ENCODE data around the gene PAX2. TPM values are rescaled to one million over a fixed set of nuclear protein-coding genes. Genes with fewer than 3 reads are reported as not detected.

Gene PAX2
- total and polyA plus RNA-seq, 2 of the 13 experiments (the other 11 are each of a cell fraction or from before 2014, with no cell fraction given): not detected

- no peaks in the 10 kb centered on the region for H3K36me3 ChIP-seq (replicated peaks in 1 of 2; ENCODE audit: control insufficient read depth in 1 of 2, insufficient read depth in 2 of 2, low read length in 2 of 2)
- H3K9me3 ChIP-seq (ENCODE audit: low read length): no peaks in the 10 kb centered on the region
- no peak overlapping the region for H3K9ac ChIP-seq (ENCODE audit: insufficient read depth, low read depth, low read length)
- no peak for ATAC-seq
- H3K4me1 ChIP-seq (ENCODE audit: insufficient read depth, low read length): no peaks in the 10 kb centered on the region
- POLR2A ChIA-PET: no interaction called here
- H3K27me3 ChIP-seq (ENCODE audit: control insufficient read depth in 1 of 2, insufficient read depth in 2 of 2, low read length in 2 of 2): peaks cover 7 to 43% of the 10 kb centered on the region in 2 experiments; a peak in 4 of 5 replicates
- H3K79me2 ChIP-seq (ENCODE audit: insufficient read depth, low read length): no peaks in the 10 kb centered on the region
- WGBS (ENCODE audit: low lambda C conversion rate): 26% methylated on average over 5 of the region's 5 CpGs
- CTCF ChIA-PET (ENCODE audit: low intra/inter-chr PET ratio, low total read pairs): no interaction called here
- no peak for DNase-seq (ENCODE audit: low spot score)
- no peak overlapping the region for H2AFZ ChIP-seq (ENCODE audit: low read length)
- in situ Hi-C loops (cut with HindIII; ENCODE audit: extremely low pct_ligation_motif_present, low pct_unique_long_range_greater_than_20kb): no loop called here
- BruUV-seq (replicated peaks): no TSS peak
- no peak overlapping the region for H3K4me2 ChIP-seq (ENCODE audit: low read depth, low read length)
- no peak for FAIRE-seq
- H3K4me3 ChIP-seq (replicated peaks in 1 of 3; ENCODE audit: insufficient read depth in 1 of 3, low read depth in 2 of 3, low read length in 3 of 3): no peak overlapping the region
- intact Hi-C loops (cut with micrococcal nuclease; ENCODE audit: unreplicated experiment): no loop called here
- no peak overlapping the region for H3K27ac ChIP-seq (ENCODE audit: extremely low read length, insufficient read depth, low read length)
- H4K20me1 ChIP-seq (ENCODE audit: insufficient read depth, low read length): no peaks in the 10 kb centered on the region
- TF ChIP-seq YEATS2 (CRISPR knock-in tag; IDR thresholded peaks at IDR 0.05; ENCODE audit: borderline replicate concordance): no peak
- TF ChIP-seq ZNF784 (CRISPR knock-in tag; IDR thresholded peaks at IDR 0.05; ENCODE audit: borderline replicate concordance): no peak
- no peak for TF ChIP-seq ZNF614 (CRISPR knock-in tag; IDR thresholded peaks at IDR 0.05; ENCODE audit: borderline replicate concordance)
- no peak for TF ChIP-seq PRDM15 (CRISPR knock-in tag; IDR thresholded peaks at IDR 0.05)
- no peak for TF ChIP-seq THAP8 (CRISPR knock-in tag; IDR thresholded peaks at IDR 0.05; ENCODE audit: borderline replicate concordance)
- no peak for TF ChIP-seq CEBPZ (IDR thresholded peaks at IDR 0.05; ENCODE audit: low read length)
- no peak for TF ChIP-seq ZNF30 (CRISPR knock-in tag; IDR thresholded peaks at IDR 0.05)
- no peak for TF ChIP-seq FUBP1 (CRISPR knock-in tag; IDR thresholded peaks at IDR 0.05; ENCODE audit: borderline replicate concordance)
- TF ChIP-seq CBX2 (IDR thresholded peaks at IDR 0.05; ENCODE audit: low read depth, low read length): no peak
- no peak for TF ChIP-seq CBX2 (CRISPR knock-in tag; IDR thresholded peaks at IDR 0.05; ENCODE audit: low read depth)
- TF ChIP-seq IRF1 (CRISPR knock-in tag; IDR thresholded peaks at IDR 0.05; ENCODE audit: low read depth): no peak
- no peak for TF ChIP-seq ZNF572 (CRISPR knock-in tag; IDR thresholded peaks at IDR 0.05)
These were observed 15.3 kb downstream of the PAX2 start for GRCh38 chr10:100760726-100761125.

Data from HepG2 (cell line).